ENCODE measurements around the gene CCNK.
A peak's percentile ranks its signal among the peaks of the same experiment; 100 is the strongest.

Gene CCNK

DNA sequence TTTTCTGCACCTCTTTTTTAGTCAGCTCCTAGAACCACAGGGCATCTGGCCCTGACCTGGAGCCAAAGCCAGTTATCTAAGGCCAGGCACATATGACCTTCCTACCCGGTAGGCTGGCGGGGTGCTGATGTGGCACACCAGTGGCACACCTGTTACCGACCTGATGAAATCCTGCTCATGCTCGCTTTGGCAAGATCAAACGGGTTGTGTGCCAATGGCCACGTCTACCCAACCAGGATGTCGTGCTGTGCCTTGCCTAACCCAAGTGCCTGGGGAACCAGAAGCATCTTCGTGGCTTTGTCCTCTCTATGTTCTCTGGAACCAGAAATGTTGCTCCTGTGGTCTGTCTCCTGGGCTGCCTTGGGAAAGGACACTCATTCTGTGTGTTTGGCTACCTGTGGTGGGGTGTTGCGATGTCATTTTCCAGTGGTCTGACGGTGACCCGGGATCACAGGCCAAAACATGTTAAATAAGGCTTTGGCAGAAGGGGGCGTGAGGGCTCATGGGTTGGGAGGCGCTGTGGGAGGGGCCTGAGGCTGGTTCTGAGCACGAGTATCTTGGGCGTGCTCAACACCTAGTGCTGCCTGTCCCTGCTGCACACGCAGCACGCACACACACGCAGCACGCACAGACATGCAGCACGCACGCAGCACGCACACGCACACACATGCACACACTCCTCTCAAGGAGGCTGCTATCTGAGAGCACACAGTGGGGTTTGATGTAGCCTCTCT lies 27.9 kb downstream of the CCNK start:
- no peak for DNase-seq

DNA sequence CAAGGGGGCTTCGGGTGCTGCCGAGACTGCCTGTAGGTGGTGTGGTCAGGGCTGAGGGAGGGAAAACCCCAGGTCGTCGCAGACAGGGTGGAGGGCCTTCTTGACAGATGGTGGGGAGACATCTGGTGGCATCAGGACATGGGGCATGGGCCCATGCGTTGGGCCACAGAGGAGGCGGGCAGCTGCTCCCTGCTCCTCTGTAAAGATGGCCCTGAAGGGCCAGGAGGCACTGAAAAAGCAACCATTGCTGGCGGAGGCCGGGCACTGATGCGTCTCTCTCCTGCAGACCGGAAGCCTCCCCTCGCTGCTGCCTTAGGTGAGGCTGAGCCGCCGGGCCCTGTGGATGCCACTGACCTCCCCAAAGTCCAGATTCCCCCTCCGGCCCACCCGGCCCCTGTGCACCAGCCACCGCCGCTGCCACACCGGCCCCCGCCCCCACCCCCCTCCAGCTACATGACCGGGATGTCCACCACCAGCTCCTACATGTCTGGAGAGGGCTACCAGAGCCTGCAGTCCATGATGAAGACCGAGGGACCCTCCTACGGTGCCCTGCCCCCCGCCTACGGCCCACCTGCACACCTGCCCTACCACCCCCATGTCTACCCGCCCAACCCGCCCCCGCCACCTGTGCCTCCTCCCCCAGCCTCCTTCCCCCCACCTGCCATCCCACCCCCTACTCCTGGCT lies 28.8 kb downstream of the CCNK start:
- DNase-seq = no peak

DNA sequence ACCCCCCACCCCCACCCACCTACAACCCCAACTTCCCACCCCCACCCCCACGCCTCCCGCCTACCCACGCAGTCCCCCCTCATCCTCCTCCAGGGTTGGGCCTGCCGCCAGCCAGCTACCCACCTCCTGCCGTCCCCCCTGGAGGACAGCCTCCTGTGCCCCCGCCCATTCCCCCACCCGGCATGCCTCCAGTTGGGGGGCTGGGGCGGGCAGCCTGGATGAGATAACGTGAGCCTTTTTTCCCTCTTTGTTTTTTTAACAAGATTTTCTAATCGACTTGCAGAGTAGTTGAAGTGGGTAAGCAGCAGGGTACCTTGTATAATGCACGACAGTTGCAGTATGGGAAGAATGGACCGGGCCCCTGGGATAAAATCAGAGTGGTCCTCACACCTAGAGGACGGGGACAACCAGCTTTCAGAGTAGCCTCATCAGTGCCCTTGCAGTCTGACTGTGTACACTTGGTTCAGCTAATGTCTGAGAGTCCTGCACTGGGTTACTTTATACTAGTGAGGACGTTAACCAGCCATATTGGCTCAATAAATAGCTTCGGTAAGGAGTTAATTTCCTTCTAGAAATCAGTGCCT lies 29.4 kb downstream of the CCNK start:
- no peak for DNase-seq

DNA sequence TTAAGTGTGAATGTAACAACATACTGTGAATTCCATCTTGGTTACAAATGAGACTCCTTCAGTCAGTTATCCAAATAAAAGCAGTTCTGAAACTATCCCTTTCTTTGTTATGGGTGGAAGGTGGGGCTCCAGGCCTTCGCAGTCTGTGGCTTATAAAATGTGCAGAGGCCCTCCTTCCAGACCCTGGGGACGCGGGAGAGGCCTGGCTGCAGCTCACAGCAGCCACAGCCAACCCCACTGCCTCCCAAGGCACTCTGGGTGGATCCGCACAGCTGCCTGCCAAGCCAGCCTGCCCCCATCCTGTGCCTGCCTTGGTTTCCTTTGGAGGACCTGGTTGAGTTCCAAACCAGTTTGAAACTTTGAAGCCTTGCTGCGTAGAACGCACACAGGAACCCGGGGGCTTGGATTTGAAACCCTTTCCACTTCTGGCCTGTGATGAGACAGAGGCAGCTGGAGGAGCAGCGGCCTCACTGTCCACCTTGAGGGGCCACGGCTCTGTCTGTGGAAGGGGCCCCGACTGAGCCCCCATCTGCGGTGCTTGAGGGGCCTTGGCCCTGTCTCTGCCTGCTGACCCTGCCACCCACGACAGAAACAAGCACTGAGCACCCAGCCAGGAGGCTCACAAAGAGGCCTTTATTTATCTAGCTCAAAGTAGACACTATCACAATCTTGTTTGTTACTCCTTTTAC lies 30.4 kb downstream of the CCNK start:
- DNase-seq = no peak

DNA sequence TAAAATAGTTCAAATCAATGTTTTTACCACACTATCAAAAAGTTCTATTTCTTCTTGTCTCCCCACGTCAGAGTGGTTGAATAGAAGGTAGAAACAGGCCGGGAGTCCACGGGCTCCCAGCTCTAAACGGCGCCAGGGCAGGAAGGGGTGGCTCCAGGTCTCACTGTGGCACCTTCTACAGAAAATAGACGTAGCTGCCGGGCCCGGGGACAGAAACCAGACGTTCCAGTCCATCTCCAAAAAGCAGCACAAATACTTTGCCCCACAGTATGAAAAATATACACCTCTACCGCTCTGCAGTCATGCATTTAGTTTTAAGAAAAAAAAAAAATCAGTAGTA lies 30.9 kb downstream of the CCNK start:
- DNase-seq = no peak

DNA sequence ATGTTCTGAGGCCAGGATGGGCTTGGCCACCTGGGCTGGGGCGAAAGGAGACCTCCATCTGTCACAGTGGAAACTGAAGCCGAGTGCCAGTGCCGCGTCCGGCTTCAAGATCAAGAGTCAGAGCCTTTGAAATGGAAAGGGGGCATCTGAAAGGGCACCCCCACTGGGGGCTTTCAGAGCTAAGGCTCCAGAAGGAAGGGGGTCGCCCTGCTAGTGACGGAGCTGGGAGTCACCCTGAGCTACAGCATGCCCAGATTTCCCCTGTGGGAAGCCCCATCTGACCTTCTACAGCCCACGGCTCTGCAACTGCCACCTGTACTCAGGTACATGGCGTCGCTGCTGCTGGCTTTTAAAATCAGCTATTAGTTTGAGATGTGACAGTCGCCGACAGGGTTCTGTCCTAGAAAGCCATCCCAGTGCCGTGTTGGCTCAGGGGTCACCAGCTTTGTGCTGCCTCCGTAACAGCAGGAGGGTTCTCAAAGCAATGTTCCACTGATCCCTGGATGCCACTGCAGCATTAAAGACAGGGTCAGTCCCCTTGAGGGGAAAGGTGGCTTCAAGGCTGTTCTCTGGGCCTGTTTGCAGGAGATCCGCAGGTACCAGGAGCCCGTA lies 31.5 kb downstream of the CCNK start:
- DNase-seq = no peak

DNA sequence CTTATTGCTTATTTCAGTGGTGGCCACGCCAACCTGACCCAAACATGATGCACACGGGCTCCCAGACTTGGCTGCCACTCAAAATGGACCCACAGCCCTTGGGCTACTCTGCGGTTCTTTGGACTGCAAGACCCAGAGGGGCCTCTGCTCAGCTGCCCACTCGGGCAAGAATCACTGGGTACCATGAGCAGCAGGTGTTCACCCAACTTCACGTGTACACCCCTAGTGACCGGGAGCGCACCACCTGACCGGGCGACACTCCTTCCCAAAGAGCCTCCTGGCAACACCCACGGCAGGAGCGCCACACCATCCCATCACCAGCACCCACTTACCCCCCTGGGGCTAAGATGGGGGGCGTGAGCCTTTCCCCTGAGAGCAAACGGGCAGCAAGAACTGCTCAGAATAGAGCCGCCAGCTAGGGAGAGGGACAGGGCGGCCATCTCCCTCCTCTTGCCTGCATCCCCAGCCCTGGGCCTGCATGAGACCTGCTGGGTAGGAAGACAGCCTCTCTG lies 32.0 kb downstream of the CCNK start:
- no peak for DNase-seq

DNA sequence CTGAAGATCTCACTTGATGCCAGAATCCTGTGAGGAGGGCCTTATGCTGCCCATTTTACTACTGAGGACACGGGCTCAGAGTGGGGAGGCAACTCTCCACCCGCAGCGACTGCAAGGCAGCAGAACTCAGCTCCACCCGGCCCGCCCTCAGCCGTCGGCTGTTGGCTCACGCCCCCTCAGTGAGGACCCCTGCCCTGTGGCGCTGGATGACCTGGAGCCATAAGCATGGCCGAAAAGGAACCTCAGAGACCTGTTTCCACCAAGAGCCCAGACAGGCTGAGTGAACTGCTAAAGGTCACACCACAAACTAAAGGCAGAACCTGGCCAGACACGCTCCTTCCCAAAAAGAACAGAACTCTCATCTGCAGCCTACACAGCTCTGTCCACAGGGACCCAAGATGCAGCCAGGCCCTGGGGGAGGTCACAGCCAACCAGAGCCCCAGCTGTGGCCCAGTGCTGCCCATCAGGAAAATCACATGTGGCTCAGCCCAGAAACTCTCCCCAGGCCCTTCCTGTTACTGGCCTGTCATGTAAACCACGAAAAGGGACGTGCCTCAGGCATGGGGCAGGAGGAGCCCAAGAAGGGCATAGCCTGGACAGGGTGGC lies 32.8 kb downstream of the CCNK start:
- peak; percentile 14 to 38 for DNase-seq

DNA sequence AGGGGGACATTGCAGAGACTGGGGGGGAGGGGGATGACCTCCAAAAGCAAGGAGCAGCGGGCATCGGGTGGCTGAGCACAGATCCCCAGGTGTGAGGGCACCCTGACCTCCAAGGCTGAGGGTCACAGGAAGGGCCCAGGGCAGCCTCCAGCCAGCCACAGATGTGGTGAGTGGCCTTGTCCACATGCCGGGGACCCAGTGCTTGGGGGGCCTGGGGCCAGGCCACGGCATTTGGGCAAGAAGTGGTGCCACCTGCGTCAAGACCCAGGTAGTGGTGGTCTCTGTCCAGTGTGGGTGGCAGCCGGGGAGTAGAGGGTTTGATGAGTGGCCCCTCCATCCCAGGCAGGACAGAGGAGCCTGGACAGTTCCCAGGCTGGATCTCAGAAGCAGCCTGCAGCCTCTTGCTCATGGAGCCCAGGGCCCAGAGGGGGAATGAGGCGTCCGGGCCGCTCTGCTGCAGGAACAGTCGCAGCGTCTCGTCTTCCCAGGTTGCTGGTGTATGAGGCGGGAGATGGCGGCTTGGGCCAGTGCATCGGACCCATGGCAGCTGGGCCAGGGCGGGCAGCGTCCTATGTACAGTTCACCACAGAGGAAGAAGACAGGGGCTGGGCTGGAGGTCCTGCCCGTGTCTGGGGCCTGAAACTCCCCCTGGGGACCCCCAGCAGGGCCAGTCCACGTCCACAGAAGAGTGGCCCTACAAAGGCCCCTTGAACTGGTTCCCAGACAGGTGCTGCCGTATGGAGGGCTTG lies 33.5 kb downstream of the CCNK start:
- no peak for DNase-seq

DNA sequence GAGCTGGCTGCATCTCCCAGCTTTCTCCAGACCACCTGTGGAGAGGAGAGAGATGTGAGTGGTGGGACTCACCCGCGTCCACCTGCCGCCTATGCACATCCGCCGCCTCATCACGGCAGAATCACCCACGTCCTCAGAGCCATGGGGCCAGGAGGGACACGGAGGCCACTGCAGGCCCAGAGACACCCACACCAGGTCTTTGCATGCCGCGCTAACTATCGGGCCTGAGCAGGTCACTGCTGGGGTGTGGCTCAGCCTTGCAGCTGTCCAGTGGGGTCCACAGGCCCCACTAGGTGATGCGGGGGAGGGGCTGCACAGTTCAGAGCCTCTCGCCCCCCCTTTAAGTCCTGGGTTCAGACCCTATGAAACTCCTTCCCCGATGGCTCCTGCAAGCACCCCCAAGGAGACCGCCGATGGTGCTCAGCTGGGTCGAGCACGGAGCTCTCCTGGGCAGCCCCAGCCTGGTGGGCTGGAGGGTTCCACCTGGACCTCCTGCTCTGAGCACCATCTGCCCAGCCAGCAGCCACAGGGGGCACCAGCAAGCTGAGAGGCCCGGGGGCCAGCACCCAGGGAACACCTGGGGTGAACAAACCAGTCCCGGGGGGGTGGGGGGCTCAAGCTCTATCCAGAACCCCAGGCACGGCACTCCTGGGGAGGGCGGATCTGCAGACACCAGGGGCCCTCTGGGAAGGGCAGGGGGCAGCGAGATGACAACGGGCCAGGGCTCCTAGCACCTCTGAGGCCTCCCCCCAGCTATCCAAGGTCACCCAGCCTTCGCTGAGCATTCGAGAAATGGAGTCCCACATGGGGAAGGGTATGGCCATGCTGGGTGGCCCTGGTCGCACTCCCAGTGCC lies 34.3 kb downstream of the CCNK start:
- DNase-seq = no peak

DNA sequence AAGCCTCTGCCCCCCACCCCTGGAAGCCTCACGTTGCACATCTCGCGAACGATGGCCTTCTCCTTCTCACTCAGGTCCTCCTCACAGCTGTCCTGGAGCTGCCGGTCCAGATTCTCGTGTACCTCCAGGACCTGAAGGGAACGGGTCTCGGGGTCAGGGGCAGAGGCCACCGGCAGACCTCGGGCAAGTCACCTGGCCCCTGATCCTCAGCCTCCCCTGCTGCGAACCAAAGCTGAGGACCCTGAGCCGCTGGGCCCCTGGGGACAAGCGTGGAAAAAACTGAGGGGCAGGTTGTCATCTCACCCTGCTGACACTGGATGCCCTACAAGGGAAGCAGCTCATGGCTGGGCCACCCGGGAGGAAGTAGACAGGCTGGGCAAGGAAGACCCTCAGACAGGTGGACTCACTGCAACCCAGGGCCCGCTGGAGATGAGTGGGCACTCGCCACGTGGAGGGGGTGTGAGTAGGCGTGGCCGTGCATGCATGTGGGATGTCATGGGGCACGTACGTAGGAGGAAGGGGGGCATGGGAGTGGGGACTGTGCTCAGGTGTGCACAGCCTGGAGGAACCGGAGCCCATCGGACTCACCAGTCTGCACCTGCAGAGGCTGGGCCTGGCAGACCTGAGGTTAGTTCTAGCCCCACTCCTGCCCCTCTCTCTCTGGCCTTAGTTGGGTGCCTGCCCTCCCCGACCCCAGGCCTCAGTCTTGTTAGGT lies 35.1 kb downstream of the CCNK start:
- no peak for DNase-seq

DNA sequence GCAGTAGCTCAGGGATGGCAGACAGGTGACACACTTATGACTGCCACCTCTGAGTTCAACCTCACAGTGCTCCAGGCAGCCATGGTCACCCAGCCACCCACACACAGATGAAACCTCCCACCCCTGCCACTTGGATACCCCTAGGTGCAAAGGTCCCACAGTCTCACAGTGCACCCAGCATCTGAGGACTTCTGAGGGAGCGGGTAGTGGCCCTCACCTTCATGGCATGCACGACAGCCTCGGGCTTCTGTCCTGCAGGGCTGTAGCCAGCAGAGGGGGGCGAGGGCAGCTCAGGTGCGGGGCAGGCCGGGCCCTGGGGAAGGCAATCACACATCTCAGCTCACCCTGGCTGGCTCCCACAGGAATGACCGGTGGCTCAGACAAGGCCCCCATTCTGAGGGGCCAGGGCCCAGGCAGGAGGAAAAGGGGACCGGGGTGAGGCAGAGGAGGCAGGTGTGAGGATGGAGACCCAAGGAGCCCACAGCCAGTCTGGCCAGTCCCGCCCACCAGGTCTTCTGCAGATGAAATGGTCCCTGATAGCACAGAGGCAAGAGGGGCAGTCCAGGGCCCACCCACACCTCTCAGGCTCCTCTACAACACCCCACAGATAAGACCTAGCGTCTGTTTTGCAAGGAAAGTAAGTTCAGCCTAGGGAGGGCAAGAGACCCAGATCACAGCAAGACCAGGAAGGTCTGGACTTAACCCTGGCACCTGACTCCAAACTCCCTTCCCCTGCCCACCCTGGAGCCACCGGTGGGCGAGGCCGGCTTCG lies 35.8 kb downstream of the CCNK start:
- DNase-seq = no peak

DNA sequence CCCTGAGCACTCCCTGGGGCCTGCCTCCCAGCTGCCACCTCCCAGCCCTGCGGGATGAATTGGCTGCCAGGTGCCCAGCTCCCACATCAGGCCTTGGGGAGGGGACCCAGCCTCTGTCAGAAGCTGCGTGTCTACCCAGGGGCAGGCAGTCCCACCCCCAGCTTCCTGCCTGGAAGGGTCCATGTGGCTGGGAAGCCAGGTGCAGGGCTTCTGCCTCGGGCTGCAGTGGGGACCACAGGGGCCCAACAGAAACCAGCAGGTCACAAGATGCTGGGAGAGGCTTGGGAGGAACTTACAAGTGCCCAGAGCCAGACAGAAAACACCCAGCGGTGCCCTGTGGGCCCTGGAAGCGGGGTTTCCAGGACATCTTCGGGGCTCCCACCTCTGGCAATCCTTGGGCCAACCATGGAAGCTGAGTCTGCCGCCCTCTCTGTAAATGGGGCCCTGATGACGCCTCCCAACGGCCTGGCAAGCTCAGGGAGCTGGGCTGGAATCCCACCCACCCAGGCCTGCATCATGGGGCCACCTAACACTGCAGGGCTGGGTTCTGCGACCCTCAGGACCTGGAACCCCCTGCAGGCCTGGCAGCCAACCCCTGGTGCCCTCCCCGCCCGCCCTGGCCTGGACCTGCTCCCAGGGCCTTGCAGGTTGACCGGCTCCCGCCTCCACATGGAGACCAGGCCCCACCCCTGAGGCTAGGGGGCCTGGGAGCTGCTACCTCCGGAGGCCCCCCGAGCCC lies 36.6 kb downstream of the CCNK start:
- DNase-seq = no peak

DNA sequence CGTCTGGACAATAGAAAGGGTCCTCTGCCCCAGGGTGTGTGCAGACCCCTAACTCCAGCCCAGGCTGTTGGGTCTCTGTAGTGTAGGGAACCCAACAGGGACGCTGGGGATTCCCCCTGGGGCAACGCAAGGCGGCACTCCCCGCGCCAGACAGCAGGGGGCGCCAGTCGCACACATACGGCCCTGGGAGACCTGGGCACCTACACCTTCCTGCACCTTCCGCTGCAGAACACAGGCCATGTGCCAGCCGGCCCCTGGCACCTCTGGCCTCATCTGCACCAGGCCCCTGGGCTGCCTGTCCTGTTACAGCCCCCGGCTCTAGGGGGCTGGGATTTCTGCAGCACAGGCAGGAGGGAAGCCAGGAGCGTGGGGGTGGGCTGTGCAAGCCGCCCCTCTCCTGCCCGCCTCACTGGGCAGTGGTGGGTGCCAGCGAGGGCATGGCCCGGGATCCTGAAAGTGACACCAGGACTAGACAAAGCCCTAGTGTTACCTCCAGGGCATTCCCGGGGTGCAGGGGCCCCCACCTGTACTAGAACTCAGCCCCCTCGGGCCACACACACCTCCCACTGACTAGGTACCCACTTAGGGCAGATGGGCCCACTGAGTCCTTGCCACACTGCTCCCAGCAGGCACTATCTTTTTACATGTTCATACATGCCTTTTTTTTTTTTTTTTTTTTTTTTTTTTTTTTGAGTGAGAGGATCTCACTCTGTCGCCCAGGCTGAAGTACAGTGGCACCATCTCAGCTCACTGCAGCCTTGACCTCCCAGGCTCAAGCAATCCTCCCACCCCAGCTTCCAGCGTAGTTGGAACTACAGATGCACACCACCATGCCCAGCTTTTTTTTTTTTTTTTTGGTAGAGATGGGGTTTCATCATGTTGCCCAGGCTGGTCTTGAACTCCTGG lies 37.5 kb downstream of the CCNK start:
- peak; percentile 56 to 64 for DNase-seq

DNA sequence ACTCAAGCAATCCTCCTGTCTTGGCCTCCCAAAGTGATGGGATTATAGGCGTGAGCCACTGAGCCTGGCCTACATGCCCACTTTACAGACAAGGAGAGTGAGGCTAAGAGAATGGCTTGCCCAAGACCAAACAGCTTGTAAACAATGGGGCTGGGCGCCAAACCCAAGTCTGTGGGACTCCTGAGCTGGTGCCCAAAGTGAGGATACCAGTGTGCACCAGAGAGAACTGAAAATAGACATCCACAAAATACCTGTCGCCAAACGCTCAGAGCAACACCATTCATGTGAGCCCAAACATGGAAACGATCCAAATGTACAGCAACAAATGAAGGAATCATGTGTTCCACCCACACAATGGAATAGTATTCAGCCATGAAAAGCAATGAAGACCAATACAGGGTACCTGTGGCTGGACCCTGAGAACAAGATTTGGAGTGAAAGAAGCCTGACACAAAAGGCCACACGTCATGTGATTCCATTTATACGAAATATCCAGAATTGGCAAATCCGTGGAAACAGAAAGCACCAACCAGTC lies 38.2 kb downstream of the CCNK start:
- DNase-seq = no peak

DNA sequence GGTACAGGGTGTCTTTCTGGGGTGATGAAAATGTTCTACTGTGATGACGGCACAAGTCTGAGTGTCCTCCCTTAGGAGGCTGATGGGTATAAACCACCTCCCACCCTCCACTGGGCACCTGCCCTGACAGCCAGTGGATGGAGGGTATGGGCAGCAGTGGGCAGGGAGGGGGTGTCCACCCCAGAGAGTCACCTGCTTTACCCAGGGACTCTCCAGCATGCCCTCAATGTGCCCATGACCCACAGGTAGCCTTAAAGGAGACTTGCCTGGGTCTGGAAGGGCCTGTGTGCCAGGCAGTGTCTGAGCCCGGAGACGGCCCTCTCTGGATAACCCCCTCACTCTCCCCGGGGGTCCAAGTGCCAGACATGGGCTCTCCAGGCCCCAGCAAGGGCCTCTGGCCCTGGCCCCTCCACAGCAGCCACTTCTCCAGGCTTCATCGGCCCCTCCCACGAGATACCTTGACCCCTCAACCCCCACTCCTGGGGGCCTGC lies 38.8 kb downstream of the CCNK start:
- no peak for DNase-seq

DNA sequence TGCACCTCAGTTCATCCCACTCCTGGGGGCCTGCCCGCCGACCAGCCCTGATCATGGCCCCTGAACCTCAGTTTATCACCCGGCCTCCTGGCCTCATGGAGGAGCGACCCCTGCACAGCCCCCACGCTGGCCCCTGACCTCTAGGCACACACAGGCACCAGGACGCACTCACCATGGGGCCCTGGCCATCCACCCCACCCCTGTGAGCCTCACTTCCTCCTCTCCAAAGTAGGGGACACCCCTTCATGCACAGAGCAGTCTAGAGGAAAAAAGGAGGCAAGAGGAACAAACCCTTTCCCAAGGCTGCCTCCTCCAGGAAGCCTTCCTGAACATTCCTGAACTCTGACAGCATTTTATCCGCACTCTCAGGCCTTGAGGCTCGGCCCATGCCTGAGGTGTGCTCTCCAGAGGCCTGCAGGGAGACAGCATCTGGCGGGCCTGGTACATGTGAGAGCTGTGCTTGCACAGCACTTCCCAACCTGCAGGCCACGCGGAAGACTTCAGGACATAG lies 39.4 kb downstream of the CCNK start:
- no peak for DNase-seq
